GM18519 (cell line): Measurements from ENCODE around the gene CTSD.

Source experiments
- ATAC-seq: cut with Tn5 transposase; IDR thresholded peaks from one replicate; pipeline ENCODE4 v1.9.1; 2021; ENCODE audit warnings: mild to moderate bottlenecking, moderate library complexity; ENCODE audit not compliant: unreplicated experiment, low FRiP score

CTSD gene

GRCh38 chr11:1782831-1783724 lies 19.4 kb upstream of the CTSD start:
- no peak for ATAC-seq

- ATAC-seq: no peak
These were observed 18.4 kb upstream of the CTSD start for GRCh38 chr11:1782031-1782590.

GRCh38 chr11:1781593-1781975 lies 17.9 kb upstream of the CTSD start:
- ATAC-seq: no peak

GRCh38 chr11:1780700-1781592 lies 17.2 kb upstream of the CTSD start:
- ATAC-seq: no peak

GRCh38 chr11:1779806-1780699 lies 16.3 kb upstream of the CTSD start:
- no peak for ATAC-seq

- ATAC-seq: no peak
These were observed 15.5 kb upstream of the CTSD start for GRCh38 chr11:1779034-1779805.

- no peak for ATAC-seq
These were observed 14.6 kb upstream of the CTSD start for GRCh38 chr11:1778141-1778911.

- no peak for ATAC-seq
These were observed 14.0 kb upstream of the CTSD start for GRCh38 chr11:1777737-1778136.

GRCh38 chr11:1776944-1777715 lies 13.4 kb upstream of the CTSD start:
- no peak for ATAC-seq

- ATAC-seq: no peak
These were observed 12.7 kb upstream of the CTSD start for GRCh38 chr11:1776331-1776851.

GRCh38 chr11:1774886-1775285 lies 11.2 kb upstream of the CTSD start:
- no peak for ATAC-seq

GRCh38 chr11:1773994-1774550 lies 10.3 kb upstream of the CTSD start:
- no peak for ATAC-seq

GRCh38 chr11:1773131-1773993 lies 9.6 kb upstream of the CTSD start:
- ATAC-seq: no peak

GRCh38 chr11:1772270-1773130 lies 8.8 kb upstream of the CTSD start:
- no peak for ATAC-seq

GRCh38 chr11:1771700-1772099 lies 8.0 kb upstream of the CTSD start:
- ATAC-seq: no peak

GRCh38 chr11:1771273-1771672 lies 7.5 kb upstream of the CTSD start:
- no peak for ATAC-seq
